Endometrial microvascular endothelial cells (primary cell): ENCODE measurements around the gene KIF26B. TPM values are rescaled to one million over a fixed set of nuclear protein-coding genes. Genes with fewer than 3 reads are reported as not detected.

Source experiments
- in situ Hi-C: cut with HindIII; loops from 2 replicates; pipeline ENCODE4 v1.10.0; 2017; ENCODE audit warnings: low sequenced_read_pairs, low pct_unique_long_range_greater_than_20kb; ENCODE audit errors: inconsistent ontology term
- total RNA-seq: library from RNA; depleted of rRNA; stranded (reverse); fragments of >200 nt; gene quantifications from one replicate; pipeline ENCODE4 v1.2.3, GENCODE V29; 2015; ENCODE audit errors: inconsistent ontology term

KIF26B gene
- total RNA-seq, 1 donor from 2014 or later: not detected

DNA sequence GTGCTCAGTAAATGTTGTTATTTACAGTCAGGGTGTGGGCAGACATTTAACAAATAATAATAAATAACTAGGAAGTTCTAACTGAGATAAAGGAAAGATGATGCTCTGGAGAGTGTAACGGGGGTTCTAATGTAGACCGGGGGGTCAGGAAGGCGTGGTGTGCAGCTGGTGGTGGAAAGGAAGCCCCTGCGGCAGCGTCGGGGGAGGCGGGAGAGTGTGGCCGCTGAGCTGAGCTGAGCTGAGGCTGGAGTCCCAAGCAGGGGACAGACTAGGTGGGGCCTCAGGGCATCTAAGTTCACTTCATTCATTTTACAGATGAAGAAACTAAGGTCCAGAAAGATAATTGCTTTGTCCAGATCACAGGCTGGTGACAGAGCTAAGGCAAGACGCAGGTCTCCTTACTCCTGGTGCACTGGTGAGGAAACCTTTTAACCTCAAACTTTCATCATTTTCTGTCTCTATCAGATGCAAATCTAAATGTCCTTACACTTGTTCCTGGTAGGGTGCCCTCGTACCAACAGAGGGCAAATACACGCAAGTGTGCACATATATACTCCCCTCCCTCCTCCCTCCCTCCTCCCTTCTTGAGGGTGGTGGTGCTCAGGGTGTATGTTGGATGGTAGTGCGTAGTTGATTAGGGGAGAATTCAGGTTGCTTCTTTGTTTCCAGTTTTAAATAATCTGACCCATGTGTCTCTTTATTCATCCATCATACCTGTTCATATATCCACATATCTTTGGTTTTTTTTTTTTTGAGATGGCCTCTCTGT, 44.1 kb downstream of the KIF26B start:
- in situ Hi-C loops: no loop called here

DNA sequence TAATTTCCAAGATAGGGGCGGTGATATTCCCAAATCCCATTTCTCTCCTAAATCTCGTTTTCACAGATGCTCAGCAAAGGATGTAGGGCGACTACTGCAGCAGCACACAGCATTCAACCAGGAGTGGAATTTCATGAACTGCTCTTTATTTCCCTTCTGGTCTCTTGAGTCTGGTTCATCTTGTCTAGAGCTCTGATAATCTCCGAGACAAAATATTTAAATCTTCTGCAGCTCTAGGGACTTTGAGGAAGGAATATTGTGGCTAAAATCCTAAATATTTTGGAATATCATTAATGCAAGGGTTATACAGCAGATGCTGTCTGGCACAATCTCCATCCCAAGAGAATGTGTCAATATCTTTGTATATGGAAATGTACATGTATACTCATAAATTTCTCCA, 45.4 kb downstream of the KIF26B start:
- in situ Hi-C loops: no loop called here

- in situ Hi-C loops: no loop called here
Measured at GRCh38 chr1:245201201-245201600, 46.4 kb downstream of the KIF26B start.

DNA sequence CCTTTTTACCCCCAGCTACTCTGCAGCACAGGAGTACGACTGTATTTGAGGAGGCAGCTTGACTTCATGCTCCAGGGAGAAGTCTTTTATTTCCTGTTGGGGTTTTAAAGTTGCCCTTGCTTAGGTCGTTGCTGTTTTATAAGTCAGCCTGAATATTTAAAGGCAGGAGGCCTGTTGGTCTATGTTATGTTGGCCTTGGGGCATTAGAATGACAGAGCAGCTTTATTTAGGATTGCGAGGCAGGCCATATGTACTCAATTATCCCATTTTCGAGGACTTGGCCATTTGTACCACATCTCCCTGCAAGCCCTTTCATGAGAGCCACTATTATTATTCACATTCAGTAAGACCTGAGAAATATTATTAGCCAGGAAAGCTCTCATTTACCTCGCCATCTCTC, 47.0 kb downstream of the KIF26B start:
- in situ Hi-C loops: no loop called here

DNA sequence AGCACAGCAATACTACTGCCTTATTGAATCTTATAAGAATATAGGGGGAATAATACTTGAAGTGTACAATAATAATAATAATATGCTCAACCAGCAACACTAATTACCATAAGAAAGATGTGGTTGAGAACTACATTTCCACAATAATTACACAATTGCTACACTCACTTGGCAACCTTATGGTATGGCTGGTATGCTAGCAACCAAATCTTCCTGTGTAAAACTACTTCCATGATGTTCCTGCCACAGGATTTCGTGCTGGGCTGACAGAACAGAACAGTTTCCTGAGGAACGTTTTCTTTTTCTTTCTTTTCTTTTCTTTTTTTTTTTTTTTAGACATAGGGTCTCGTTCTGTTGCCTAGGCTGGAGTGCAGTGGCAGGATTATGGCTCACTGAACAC, 50.6 kb downstream of the KIF26B start:
- in situ Hi-C loops: no loop called here

DNA sequence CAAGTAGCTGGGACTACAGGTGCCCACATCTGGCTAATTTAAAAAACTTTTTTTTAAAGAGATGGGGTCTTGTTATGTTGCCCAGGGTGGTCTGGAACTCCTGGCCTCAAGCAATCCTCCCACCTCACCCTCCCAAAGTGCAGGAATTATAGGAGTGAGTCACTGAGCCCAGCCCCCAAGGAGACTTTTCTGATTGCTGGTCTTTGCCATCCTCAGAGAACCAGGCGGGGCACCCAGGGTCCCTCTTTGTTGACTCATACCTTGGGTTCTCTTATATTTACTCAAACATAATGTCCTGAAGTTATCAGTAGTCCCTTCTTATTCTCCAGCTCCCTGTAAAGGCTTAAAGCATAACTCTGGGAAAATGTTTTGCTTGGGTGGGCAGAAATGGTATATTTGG, 51.1 kb downstream of the KIF26B start:
- in situ Hi-C loops: no loop called here

DNA sequence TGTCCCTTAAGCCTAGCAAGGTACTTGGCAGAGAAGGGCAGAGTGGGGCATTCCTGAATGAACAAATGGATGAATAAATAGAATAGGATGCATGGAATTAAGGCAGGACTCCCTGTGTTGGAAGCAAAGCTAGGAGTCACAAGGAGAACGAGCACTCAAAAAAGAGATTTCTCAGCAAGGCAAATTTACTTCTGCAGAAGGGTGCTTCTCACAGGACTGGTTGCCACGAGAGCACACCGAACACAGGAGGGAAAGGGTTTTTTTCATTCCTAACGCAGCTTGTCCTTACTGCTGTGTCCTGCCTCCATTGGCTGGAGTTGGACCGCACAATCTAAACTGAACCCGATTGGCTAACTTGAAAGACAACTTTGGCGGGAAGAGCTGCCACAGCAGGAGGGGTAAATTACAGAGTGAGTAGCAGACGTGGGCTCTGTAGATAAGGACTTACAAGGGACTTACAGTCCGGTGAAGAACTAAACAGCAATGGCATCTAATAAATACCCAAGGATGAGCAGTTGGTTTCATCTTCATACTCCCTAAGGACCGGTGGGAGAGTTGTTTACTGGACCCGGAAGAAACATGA, 52.4 kb downstream of the KIF26B start:
- in situ Hi-C loops: no loop called here

DNA sequence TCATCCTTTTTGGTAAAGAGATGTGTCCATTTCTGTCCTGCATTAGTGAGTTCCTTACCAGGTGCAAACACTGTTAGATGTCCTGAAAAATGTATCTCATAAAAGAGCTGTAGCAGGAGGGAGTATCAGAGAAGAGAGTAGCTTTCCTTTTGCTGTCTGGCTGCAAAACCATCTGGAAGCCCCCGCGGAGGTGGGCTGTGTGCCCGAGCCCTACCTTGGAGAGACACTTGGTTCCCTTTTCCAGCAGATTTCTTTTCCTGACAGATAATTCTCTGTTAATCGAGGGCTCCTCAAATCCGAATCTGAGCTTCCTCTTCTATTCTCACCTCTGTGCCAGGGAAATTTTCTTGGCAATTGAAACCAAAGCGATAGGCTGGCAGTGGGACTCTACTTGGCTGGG, 53.0 kb downstream of the KIF26B start:
- in situ Hi-C loops: no loop called here

GRCh38 chr1:245209658-245210435, 55.1 kb downstream of the KIF26B start:
- in situ Hi-C loops: no loop called here

GRCh38 chr1:245211035-245211749, 56.4 kb downstream of the KIF26B start:
- in situ Hi-C loops: no loop called here

GRCh38 chr1:245211761-245212160, 57.0 kb downstream of the KIF26B start:
- in situ Hi-C loops: no loop called here

GRCh38 chr1:245212221-245212710, 57.5 kb downstream of the KIF26B start:
- in situ Hi-C loops: no loop called here

GRCh38 chr1:245213066-245213831, 58.5 kb downstream of the KIF26B start:
- in situ Hi-C loops: no loop called here

DNA sequence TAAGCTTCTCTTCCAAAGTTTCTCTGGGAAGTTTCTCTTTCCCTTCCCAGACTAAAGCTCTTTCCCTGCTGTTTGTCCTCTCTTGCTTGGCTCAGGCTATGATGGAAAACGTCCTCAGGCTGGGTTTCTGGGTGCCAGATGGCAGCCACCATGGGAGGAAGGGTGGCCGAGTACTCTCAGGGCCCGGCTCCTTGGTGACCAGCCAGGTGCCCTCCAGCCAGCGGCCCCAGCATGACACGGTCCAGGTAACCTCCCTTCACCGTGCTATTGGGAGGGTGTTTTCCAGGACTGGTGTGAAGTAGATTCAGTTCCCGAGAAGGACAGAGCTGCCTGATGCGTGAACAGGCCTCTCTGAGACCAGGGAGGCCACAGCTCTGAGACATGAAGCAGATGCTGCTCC, 60.3 kb downstream of the KIF26B start:
- in situ Hi-C loops: no loop called here

DNA sequence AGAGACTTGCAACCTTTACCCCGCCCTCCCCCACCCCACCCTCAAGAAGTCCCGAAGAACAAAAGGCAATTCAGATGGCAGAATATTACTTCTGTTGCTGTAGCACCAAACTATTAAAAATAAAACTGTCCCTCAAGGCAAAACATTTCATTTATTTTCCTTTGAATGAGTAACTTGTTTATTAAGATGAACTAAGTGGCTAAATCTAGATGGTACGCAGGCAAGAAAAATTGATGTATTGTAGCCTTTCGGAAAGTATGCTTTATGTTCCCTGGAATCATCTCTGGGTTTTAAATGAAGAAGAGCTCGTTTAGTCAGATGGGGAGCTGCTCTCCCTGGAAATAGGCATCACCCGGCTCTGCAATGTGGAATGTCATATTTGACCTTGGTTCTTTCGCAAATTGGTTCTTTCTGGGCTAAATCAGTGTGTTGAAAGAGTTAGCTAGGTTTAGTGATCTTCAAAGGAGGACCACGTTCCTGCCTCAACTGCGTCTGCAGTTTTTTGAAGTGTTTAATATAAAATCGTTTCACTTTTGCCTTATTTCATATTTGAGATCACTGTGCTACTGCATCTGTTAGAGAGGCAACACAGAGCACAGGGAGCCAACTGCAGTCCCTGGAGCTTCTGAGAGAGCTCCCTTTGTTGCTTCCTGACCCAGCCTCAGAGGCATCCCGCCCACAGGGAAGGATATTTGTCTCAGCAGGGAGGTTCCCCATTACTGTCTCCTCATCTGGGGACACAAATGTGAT, 61.8 kb downstream of the KIF26B start:
- in situ Hi-C loops: no loop called here

- in situ Hi-C loops: no loop called here
Measured at GRCh38 chr1:245217853-245218608, 63.2 kb downstream of the KIF26B start.

- in situ Hi-C loops: no loop called here
Measured at GRCh38 chr1:245220381-245220985, 65.7 kb downstream of the KIF26B start.
